OCI-LY3 (cell line): ENCODE results near the gene PDGFA.

Experiments used
- CTCF ChIP-seq: fragments of 200-600, 300-600 bp; sonication (generic); IDR thresholded peaks from 2 replicates; pipeline ENCODE4 v1.5.1; 2014; ENCODE audit warnings: antibody characterized with exemption, low read length, low read depth
- EZH2phosphoT487 ChIP-seq: fragments of 200-600 bp; shearing (Covaris generic); IDR thresholded peaks from 2 replicates; pipeline ENCODE4 v1.6.1; 2018; ENCODE audit warnings: antibody characterized with exemption, mixed run types, low read depth

- no peak for TF ChIP-seq CTCF
- no peak for TF ChIP-seq EZH2phosphoT487
These were observed 51.6 kb downstream of the PDGFA start for GRCh38 chr7:467856-468545.
